AG04450 (cell line): ENCODE results near the gene PRLH. TPM values are rescaled to one million over a fixed set of nuclear protein-coding genes. Genes with fewer than 3 reads are reported as not detected.

Experiments
- CTCF ChIA-PET: fragments of 300-600, 350-600 bp; formaldehyde crosslinking; extraction: SDS; loops from one replicate; lab custom pipeline; 2022; ENCODE audit warnings: antibody characterized with exemption, inconsistent platforms; lab: Charles Lee
- POLR2A ChIA-PET: fragments of 350-600 bp; formaldehyde crosslinking; extraction: SDS; loops from one replicate; lab custom pipeline; 2021; ENCODE audit warnings: antibody characterized with exemption, inconsistent platforms; lab: Yijun Ruan, JAX
- DNase-seq: peaks from one replicate; pipeline ENCODE4 v3.0.0-alpha.2; 2011; ENCODE audit warnings: low read depth, low spot score
- H3K27ac ChIP-seq: one replicate; pipeline ENCODE4 v1.5.1; 2012; ENCODE audit warnings: low read depth, low read length, control low read depth
- H3K27me3 ChIP-seq: one replicate; pipeline ENCODE4 v1.6.0; 2012; ENCODE audit warnings: low read length; ENCODE audit not compliant: control insufficient read depth, insufficient read depth
- H3K4me3 ChIP-seq: 2 replicates; pipeline ENCODE4 v1.5.1; 2011; ENCODE audit warnings: mild to moderate bottlenecking, low read depth, low read length, control low read depth
- H3K9me3 ChIP-seq: 2 replicates; pipeline ENCODE4 v1.5.1; 2012; ENCODE audit warnings: low read length; ENCODE audit not compliant: control insufficient read depth, insufficient read depth
- CTCF ChIP-seq: IDR thresholded peaks from 2 replicates; pipeline ENCODE4 v1.5.1; 2011; ENCODE audit warnings: low read depth, low read length, control low read depth, inconsistent platforms
- polyA plus RNA-seq: library from polyadenylated mRNA; depleted of rRNA; stranded (reverse); fragments of >200 nt; gene quantifications from 2 replicates; pipeline ENCODE4 v1.2.3, GENCODE V29; 2011

PRLH gene
- polyA plus RNA-seq, 1 experiment: not detected

- H3K9me3 ChIP-seq: no peaks in the 10 kb centered on the region
- CTCF ChIA-PET: interaction anchor here (1.5 to 3.1 kb wide), 2 partner anchors 26 to 86 kb away, joined by 5 to 13 read pairs; no protein-coding TSS in a partner anchor
- no peaks in the 10 kb centered on the region for H3K27me3 ChIP-seq
- POLR2A ChIA-PET: no interaction called here
- no peak overlapping the region for H3K27ac ChIP-seq
- H3K4me3 ChIP-seq: no peak overlapping the region
- no peak for TF ChIP-seq CTCF
- no peak for DNase-seq
These were observed 32.3 kb downstream of the PRLH start for GRCh38 chr2:237598468-237599208.

GRCh38 chr2:237599465-237600110 is 33.2 kb downstream of the PRLH start:
- ChIA-PET POLR2A (no interaction called here), CTCF (interaction anchor here (1.5 to 3.1 kb wide), 3 partner anchors 27 to 146 kb away, joined by 5 to 13 read pairs (median 10); no protein-coding TSS in a partner anchor)
- no peak overlapping the region for H3K4me3 ChIP-seq
- no peak for DNase-seq
- no peak for TF ChIP-seq CTCF
- H3K27ac ChIP-seq: no peak overlapping the region
- H3K9me3 ChIP-seq: no peaks in the 10 kb centered on the region
- no peaks in the 10 kb centered on the region for H3K27me3 ChIP-seq

GRCh38 chr2:237600205-237600846 is 34.0 kb downstream of the PRLH start:
- ChIA-PET CTCF (interaction anchor here (1.6 to 3.1 kb wide), 3 partner anchors 28 to 145 kb away, joined by 4 to 13 read pairs (median 10); no protein-coding TSS in a partner anchor), POLR2A (no interaction called here)
- no peak for DNase-seq
- Histone ChIP-seq H3K27ac (peak overlapping the region; percentile 21), H3K4me3 (no peak overlapping the region), H3K27me3 (no peaks in the 10 kb centered on the region), H3K9me3 (no peaks in the 10 kb centered on the region)
- peak; percentile 39; the same call in 1 of the 2 replicates for TF ChIP-seq CTCF

GRCh38 chr2:237601453-237602116 is 35.2 kb downstream of the PRLH start:
- no peak overlapping the region for H3K4me3 ChIP-seq
- H3K27me3 ChIP-seq: no peaks in the 10 kb centered on the region
- CTCF ChIA-PET: interaction anchor here (1.0 to 3.1 kb wide), 5 partner anchors 12 to 144 kb away, joined by 3 to 13 read pairs (median 5); no protein-coding TSS in a partner anchor
- DNase-seq: no peak
- POLR2A ChIA-PET: no interaction called here
- no peaks in the 10 kb centered on the region for H3K9me3 ChIP-seq
- no peak for TF ChIP-seq CTCF
- H3K27ac ChIP-seq: no peak overlapping the region
